ES-I3 (cell line): ENCODE results near the gene CDV3.

Experiments used
- H3K36me3 ChIP-seq: 2 replicates; pipeline ENCODE4 v1.6.1; 2013; ENCODE audit warnings: mild to moderate bottlenecking, low read length, control low read depth, moderate library complexity; ENCODE audit not compliant: insufficient read depth
- H3K4me1 ChIP-seq: 2 replicates; pipeline ENCODE4 v1.6.1; 2013; ENCODE audit warnings: mild to moderate bottlenecking, control low read depth, low read length; ENCODE audit not compliant: insufficient read depth
- H3K9ac ChIP-seq: 2 replicates; pipeline ENCODE4 v1.6.1; 2013; ENCODE audit warnings: low read depth, mild to moderate bottlenecking, low read length, moderate library complexity
- H3K9me3 ChIP-seq: 2 replicates; pipeline ENCODE4 v1.6.1; 2013; ENCODE audit warnings: mild to moderate bottlenecking, low read length, moderate library complexity; ENCODE audit not compliant: control insufficient read depth, insufficient read depth

Gene CDV3

GRCh38 chr3:133600572-133601081, 27.1 kb downstream of the CDV3 start:
- Histone ChIP-seq H3K9ac (no peak overlapping the region), H3K36me3 (no peaks in the 10 kb centered on the region), H3K9me3 (no peaks in the 10 kb centered on the region), H3K4me1 (no peaks in the 10 kb centered on the region)

- Histone ChIP-seq H3K9me3 (no peaks in the 10 kb centered on the region; the same call in 1 of the 2 replicates), H3K4me1 (no peaks in the 10 kb centered on the region), H3K36me3 (peaks cover 12% of the 10 kb centered on the region), H3K9ac (no peak overlapping the region)
Observed at GRCh38 chr3:133606342-133606741, 32.9 kb downstream of the CDV3 start.

GRCh38 chr3:133606902-133607301, 33.4 kb downstream of the CDV3 start:
- peaks cover 12% of the 10 kb centered on the region for H3K36me3 ChIP-seq
- H3K9me3 ChIP-seq: no peaks in the 10 kb centered on the region; the same call in 1 of the 2 replicates
- no peaks in the 10 kb centered on the region for H3K4me1 ChIP-seq
- H3K9ac ChIP-seq: no peak overlapping the region

GRCh38 chr3:133607816-133608215, 34.3 kb downstream of the CDV3 start:
- Histone ChIP-seq H3K36me3 (peaks cover 12% of the 10 kb centered on the region), H3K9ac (no peak overlapping the region), H3K9me3 (no peaks in the 10 kb centered on the region; the same call in 1 of the 2 replicates), H3K4me1 (no peaks in the 10 kb centered on the region)

GRCh38 chr3:133608388-133608787, 34.9 kb downstream of the CDV3 start:
- no peak overlapping the region for H3K9ac ChIP-seq
- peaks cover 12% of the 10 kb centered on the region for H3K36me3 ChIP-seq
- no peaks in the 10 kb centered on the region; the same call in 1 of the 2 replicates for H3K9me3 ChIP-seq
- H3K4me1 ChIP-seq: no peaks in the 10 kb centered on the region

GRCh38 chr3:133610031-133610430, 36.5 kb downstream of the CDV3 start:
- Histone ChIP-seq H3K4me1 (no peaks in the 10 kb centered on the region), H3K36me3 (peaks cover 12% of the 10 kb centered on the region), H3K9ac (no peak overlapping the region), H3K9me3 (no peaks in the 10 kb centered on the region; the same call in 1 of the 2 replicates)

GRCh38 chr3:133611534-133611933, 38.0 kb downstream of the CDV3 start:
- Histone ChIP-seq H3K4me1 (no peaks in the 10 kb centered on the region), H3K9ac (no peak overlapping the region), H3K36me3 (peaks cover 17% of the 10 kb centered on the region), H3K9me3 (no peaks in the 10 kb centered on the region; the same call in 1 of the 2 replicates)

- no peak overlapping the region for H3K9ac ChIP-seq
- H3K36me3 ChIP-seq: peaks cover 15% of the 10 kb centered on the region
- H3K4me1 ChIP-seq: no peaks in the 10 kb centered on the region
- no peaks in the 10 kb centered on the region for H3K9me3 ChIP-seq
Observed at GRCh38 chr3:133620066-133620784, 46.7 kb downstream of the CDV3 start.

GRCh38 chr3:133627789-133628188, 54.3 kb downstream of the CDV3 start:
- Histone ChIP-seq H3K36me3 (peaks cover 11% of the 10 kb centered on the region; the same call in 1 of the 2 replicates), H3K9me3 (no peaks in the 10 kb centered on the region), H3K9ac (no peak overlapping the region), H3K4me1 (no peaks in the 10 kb centered on the region)

- Histone ChIP-seq H3K36me3 (peaks cover 18% of the 10 kb centered on the region), H3K9ac (no peak overlapping the region), H3K4me1 (no peaks in the 10 kb centered on the region), H3K9me3 (no peaks in the 10 kb centered on the region)
Observed at GRCh38 chr3:133629146-133629545, 55.7 kb downstream of the CDV3 start.

GRCh38 chr3:133633439-133633838, 60.0 kb downstream of the CDV3 start:
- H3K36me3 ChIP-seq: peaks cover 18% of the 10 kb centered on the region
- H3K4me1 ChIP-seq: no peaks in the 10 kb centered on the region
- no peak overlapping the region for H3K9ac ChIP-seq
- H3K9me3 ChIP-seq: no peaks in the 10 kb centered on the region
